GM18907 (cell line): Measurements from ENCODE around the gene AMDHD2.

Source experiments
- ATAC-seq: cut with Tn5 transposase; IDR thresholded peaks from one replicate; pipeline ENCODE4 v1.9.1; 2021; ENCODE audit warnings: mild to moderate bottlenecking, moderate library complexity; ENCODE audit not compliant: unreplicated experiment

AMDHD2 gene

GRCh38 chr16:2482708-2483534 is 37.2 kb upstream of the AMDHD2 start:
- ATAC-seq, result no peak

GRCh38 chr16:2483939-2484897 is 36.0 kb upstream of the AMDHD2 start:
- ATAC-seq, result no peak

GRCh38 chr16:2484898-2485508 is 35.2 kb upstream of the AMDHD2 start:
- ATAC-seq, result no peak

GRCh38 chr16:2485811-2486507 is 34.2 kb upstream of the AMDHD2 start:
- ATAC-seq, result no peak

- peak; percentile 61 for ATAC-seq
These were observed 33.3 kb upstream of the AMDHD2 start for GRCh38 chr16:2486645-2487516.

- no peak for ATAC-seq
These were observed 32.7 kb upstream of the AMDHD2 start for GRCh38 chr16:2487517-2487842.

- ATAC-seq, result no peak
These were observed 32.2 kb upstream of the AMDHD2 start for GRCh38 chr16:2487903-2488531.

- ATAC-seq, result no peak
These were observed 30.6 kb upstream of the AMDHD2 start for GRCh38 chr16:2489581-2489980.

- no peak for ATAC-seq
These were observed 29.7 kb upstream of the AMDHD2 start for GRCh38 chr16:2490190-2491105.

GRCh38 chr16:2492292-2492691 is 27.9 kb upstream of the AMDHD2 start:
- no peak for ATAC-seq

- no peak for ATAC-seq
These were observed 26.6 kb upstream of the AMDHD2 start for GRCh38 chr16:2493605-2494004.

GRCh38 chr16:2494616-2495015 is 25.6 kb upstream of the AMDHD2 start:
- no peak for ATAC-seq

- ATAC-seq, result no peak
These were observed 25.1 kb upstream of the AMDHD2 start for GRCh38 chr16:2495041-2495440.

GRCh38 chr16:2496223-2497115 is 23.7 kb upstream of the AMDHD2 start:
- no peak for ATAC-seq

- no peak for ATAC-seq
These were observed 23.0 kb upstream of the AMDHD2 start for GRCh38 chr16:2497116-2497630.

GRCh38 chr16:2497695-2498484 is 22.3 kb upstream of the AMDHD2 start:
- ATAC-seq, result no peak
